ENCODE data around the gene ADGRE3.

- TF ChIP-seq CTCF (conservative IDR thresholded peaks at IDR 0.05; ENCODE audit: low read depth, low read length) (no peak), EZH2 (IDR thresholded peaks at IDR 0.05; ENCODE audit: low read length, unreplicated experiment) (no peak), EZH2phosphoT487 (IDR thresholded peaks at IDR 0.05; ENCODE audit: borderline replicate concordance, low read length) (no peak)
These were observed 55.2 kb downstream of the ADGRE3 start for GRCh38 chr19:14619404-14619803.
